Fibroblast of villous mesenchyme (primary cell): ENCODE measurements around the gene ICAM3. TPM values are rescaled to one million over a fixed set of nuclear protein-coding genes. Genes with fewer than 3 reads are reported as not detected.

Source experiments
- DNase-seq: peaks from one replicate; pipeline ENCODE4 v3.0.0-alpha.2; 2010; ENCODE audit warnings: low read depth
- H3K4me3 ChIP-seq: 2 replicates; pipeline ENCODE4 v1.5.1; 2011; ENCODE audit warnings: low read depth, mild to moderate bottlenecking, low read length
- total RNA-seq: library from RNA; depleted of rRNA; stranded (reverse); fragments of >200 nt; gene quantifications from 2 replicates; pipeline ENCODE4 v1.2.3, GENCODE V29; 2012
- TF ChIP-seq, protein P1 (sequence below): IDR thresholded peaks from 2 replicates; pipeline ENCODE4 v1.5.1; 2012; ENCODE audit warnings: low read depth, mild to moderate bottlenecking, low read length; ENCODE audit not compliant: insufficient read depth

ICAM3 gene
- total RNA-seq, 1 donor: 4.3 TPM

DNA sequence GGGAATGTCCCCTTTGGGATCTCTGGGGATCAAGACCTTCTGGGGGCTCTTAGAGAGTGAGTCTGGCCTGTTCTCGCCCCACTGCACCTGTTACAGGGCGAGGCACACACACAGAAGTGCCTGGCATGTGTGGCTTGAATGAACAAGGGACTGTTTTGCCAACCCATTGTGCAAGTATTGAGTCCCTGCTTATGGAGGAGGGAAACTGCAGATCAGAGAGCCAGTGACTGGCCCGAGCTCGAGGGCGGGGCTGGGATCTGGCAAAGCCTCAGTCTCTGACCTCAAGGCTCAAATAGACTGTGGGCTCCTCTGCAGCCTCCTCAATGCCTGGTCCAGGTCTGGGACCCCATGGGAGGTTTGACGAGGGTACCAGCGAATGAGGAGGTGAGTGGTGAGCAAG is 11.6 kb downstream of the ICAM3 start:
- H3K4me3 ChIP-seq: no peak overlapping the region
- no peak for DNase-seq

GRCh38 chr19:10325732-10326131 is 13.7 kb downstream of the ICAM3 start:
- TF ChIP-seq, protein P1, sequence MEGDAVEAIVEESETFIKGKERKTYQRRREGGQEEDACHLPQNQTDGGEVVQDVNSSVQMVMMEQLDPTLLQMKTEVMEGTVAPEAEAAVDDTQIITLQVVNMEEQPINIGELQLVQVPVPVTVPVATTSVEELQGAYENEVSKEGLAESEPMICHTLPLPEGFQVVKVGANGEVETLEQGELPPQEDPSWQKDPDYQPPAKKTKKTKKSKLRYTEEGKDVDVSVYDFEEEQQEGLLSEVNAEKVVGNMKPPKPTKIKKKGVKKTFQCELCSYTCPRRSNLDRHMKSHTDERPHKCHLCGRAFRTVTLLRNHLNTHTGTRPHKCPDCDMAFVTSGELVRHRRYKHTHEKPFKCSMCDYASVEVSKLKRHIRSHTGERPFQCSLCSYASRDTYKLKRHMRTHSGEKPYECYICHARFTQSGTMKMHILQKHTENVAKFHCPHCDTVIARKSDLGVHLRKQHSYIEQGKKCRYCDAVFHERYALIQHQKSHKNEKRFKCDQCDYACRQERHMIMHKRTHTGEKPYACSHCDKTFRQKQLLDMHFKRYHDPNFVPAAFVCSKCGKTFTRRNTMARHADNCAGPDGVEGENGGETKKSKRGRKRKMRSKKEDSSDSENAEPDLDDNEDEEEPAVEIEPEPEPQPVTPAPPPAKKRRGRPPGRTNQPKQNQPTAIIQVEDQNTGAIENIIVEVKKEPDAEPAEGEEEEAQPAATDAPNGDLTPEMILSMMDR: no peak
- DNase-seq: no peak
- no peak overlapping the region for H3K4me3 ChIP-seq

More for the DNA sequence above, 11.6 kb downstream of the ICAM3 start:
- TF ChIP-seq, protein P1: no peak

- no peak for DNase-seq
- no peak overlapping the region for H3K4me3 ChIP-seq
Measured at GRCh38 chr19:10321874-10322835, 17.3 kb downstream of the ICAM3 start.

DNA sequence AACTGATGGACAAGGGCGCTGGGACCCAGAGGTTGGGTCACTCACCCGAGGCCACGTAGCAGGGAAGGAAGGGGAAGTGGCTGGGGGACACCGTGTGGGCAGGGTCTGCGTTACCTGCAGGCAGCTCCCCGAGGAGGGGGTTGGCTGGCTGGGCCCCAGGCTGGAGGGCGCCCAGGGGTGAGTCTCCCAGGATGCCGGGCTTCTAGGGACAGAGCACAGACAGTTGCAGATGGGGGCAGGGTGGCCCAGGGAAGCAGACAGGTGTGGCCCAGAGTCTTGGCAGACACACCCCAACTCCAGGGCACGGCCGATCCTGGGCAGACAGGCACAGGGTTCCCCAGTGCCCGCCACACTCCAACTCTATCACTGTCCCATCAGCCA is 18.0 kb downstream of the ICAM3 start:
- DNase-seq: no peak
- TF ChIP-seq, protein P1: no peak
- H3K4me3 ChIP-seq: no peak overlapping the region

More at GRCh38 chr19:10321874-10322835, 17.3 kb downstream of the ICAM3 start:
- TF ChIP-seq, protein P1: no peak

DNA sequence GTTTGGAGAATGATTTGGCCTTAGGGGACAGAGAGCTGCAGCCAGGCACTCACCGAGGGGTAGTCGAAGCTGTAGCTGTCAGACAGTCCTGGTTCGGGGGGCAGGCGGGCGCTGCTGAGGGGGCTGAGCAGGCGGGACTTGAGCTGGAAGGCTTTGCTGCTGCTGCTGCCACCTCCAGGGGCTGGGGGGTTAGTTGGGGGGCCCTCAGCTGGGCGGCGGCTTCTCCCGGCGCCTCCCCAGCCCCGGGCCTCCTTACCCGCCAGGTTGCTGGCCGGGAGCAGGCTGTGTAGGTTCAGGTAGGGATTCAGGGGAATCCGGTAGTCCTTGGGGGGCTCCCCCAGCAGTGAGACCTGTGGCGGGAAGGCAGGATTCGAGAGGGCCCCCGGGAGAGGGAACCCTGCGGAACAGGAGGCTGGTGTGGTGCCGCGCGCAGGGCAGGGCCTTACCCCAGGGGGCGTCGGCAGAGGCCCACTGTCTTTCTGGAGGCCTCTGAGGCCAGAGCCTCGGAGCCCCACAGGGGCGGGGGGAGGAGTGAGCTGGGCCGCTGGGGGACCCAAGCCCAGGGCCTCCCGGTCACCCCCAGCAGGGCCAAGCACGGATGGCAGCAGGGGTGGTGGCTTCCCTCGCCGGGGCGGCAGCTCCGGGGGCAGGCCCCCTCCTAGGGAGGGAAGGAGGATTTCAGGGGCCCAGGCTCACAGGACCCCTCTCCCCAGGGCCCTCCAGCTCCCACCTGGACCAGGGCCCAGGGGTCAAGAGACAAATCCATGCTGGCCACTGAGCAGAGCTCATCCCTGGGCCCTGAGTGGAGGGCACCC is 18.6 kb downstream of the ICAM3 start:
- no peak overlapping the region for H3K4me3 ChIP-seq
- DNase-seq: no peak
- TF ChIP-seq, protein P1: no peak

GRCh38 chr19:10318807-10319682 is 20.4 kb downstream of the ICAM3 start:
- TF ChIP-seq, protein P1: no peak
- no peak for DNase-seq
- H3K4me3 ChIP-seq: no peak overlapping the region
